Measurements from ENCODE around the gene ZNF439.
"Not testable (repeated sequence)": the region's sequence is repeated elsewhere in the genome, so short reads cannot be mapped to it uniquely, and the experiment has no call there.

ZNF439 gene

DNA sequence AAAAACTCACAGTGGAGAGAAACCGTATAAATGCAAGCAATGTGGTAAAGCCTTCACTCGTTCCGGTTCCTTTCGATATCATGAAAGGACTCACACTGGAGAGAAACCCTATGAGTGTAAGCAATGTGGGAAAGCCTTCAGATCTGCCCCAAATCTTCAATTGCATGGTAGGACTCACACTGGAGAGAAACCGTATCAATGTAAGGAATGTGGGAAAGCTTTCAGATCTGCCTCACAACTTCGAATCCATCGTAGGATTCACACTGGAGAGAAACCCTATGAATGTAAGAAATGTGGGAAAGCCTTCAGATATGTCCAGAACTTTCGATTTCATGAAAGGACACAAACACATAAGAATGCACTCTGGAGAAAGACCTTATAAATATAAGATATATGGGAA lies 19.7 kb downstream of the ZNF439 start:
- DNase-seq (ENCODE audit: low spot score), result no peak

DNA sequence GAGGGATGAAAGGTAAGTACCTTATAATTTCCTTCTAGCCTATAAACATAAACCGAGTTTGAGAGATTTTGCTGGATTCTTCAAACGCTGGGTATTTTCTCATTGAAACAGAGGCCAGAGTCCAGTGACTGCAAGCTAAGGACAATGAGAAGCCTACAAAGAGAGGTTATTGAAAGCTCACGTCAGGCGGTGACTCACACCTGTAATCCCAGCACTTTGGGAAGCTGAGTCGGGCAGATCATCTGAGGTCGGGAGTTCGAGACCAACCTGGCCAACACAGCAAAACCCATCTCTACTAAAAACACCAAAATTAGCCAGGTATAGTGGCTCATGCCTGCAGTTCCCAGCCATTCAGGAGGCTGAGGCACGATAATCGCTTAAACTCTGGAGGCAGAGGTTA lies 24.1 kb downstream of the ZNF439 start:
- DNase-seq (ENCODE audit: low spot score), result no peak

DNA sequence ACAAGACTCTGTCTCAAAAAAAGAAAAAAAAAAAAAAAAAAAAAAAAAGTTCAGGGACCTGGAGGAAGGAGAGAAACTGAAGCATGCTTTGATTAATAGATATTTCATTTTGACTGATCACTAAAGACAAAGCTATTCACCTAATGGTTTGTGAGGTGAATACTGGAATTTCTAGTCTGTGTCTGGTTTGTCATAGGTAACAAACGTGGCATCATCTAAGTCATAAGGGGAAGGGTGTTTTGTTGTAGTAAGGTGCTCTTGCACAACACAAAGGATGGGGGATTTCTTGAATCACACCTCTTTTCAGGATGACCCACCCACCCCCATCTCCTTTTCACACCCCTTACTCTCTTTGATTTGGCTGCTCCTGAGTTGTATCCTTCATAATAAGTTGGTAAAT lies 25.2 kb downstream of the ZNF439 start:
- no peak for DNase-seq (ENCODE audit: low spot score)

DNA sequence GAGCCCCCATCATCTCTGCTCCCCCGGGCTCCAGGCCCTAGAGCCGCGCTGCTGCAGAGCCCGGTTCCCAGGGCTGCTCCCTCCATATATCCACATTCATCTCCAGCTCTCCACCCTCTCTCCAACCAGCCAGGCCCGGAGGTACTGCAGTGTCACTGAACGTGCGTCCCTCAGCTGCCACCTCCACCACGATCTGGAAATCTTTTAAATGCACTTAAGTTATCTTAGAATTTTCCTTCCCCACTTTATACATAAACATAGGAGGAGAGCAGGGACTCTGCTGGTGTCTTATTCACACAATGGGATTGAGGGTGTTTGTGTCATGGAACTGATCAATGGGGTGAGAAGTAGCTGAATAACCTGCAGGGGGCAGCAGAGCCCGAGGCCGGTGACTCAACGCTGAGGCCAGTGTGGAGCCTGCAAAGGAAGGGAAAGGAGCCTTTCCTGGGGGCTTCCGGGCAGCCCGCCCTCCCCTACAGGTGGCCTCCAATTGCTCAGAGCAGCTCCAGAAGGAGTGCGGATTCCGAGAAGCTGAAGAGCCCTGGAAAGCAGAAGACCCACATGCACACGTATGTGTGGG lies 31.3 kb downstream of the ZNF439 start:
- DNase-seq (ENCODE audit: low spot score), result peak; percentile 12

DNA sequence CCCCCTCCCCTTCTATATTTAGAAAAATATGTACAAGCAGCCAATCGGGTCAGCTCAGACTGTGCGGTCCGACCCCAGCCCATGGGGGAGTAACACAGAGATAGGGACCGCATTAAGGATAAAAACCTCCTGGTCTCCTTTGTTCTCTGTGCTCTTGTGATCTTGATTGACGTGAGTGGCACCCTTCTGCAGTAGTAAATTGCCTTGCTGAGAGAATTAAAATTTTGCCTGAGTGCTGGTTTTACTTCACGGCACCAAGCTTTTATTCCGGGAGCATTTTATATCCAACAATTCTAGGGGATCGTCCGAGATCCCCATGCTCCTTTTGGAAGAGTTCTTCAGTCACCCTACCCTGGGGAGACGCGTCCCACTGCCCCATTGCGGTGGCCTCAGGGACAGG lies 32.1 kb downstream of the ZNF439 start:
- no peak for DNase-seq (ENCODE audit: low spot score)

DNA sequence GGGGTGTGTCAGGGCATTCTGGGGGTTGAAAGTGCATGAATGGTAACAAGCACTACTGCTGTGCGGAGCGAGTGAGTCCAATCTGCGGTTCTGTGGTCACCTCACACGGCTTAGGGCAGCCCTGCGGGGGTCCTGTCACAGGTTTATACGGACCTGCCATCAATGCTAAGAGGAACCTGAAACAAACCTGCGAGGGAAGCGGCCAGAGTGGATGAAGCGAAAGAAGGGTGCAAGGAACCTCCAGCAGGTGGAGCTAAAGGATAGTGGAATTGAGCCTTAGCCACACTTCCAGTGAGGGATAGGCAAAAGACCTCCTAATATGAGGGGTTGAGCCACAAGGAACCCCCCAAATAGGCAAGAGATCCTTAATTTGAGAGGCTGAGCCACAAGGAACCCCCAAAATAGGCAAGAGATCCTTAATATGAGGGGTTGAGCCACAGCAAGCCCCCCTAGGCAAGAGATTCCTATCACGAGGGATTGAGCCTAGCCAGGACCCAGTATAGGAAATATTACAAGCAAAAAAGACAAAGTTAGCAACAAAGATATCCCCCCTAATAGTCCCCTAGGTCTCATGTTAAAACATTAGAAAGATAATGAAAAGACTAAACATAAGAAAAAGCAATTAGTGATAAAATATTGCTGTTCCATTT lies 32.8 kb downstream of the ZNF439 start:
- peak; percentile 53 for DNase-seq (ENCODE audit: low spot score)

DNA sequence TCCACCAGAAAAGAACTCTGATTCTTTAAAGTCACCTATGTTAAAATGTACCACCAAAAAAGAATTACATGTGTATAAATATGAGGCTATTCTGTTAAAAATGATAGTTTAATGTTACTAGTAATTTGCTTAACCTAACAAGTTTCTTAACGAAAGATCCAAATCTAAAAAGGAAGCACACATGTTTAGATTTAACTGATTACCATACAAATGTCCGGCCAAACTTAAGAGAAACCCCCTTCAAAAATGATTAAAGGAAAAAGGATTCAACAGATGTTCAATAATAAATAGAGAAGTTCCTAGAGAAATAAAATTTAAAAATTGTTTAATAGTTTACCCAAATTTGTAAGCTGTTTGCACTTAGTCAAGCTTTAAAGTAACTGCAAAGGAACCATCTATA lies 34.1 kb downstream of the ZNF439 start:
- no peak for DNase-seq (ENCODE audit: low spot score)

DNA sequence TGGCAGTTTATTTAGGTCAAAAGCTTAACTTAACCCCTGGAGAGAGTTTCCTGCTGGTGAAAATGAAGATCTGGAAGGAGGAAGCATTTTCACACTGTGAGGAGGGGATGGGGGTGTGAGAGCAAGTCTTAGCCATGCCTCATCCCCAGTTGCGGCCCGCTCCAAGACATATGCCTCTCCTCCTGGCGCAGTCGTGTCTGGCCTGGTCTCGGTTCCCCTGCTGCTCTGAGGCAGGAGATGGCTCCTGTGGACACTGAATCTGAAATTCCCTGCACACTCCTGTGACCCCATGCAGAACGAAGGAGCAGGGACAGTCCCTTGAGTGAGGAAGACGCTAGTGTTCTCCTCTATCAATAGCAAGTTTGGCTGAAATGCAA lies 38.7 kb downstream of the ZNF439 start:
- DNase-seq (ENCODE audit: low spot score), result no peak

DNA sequence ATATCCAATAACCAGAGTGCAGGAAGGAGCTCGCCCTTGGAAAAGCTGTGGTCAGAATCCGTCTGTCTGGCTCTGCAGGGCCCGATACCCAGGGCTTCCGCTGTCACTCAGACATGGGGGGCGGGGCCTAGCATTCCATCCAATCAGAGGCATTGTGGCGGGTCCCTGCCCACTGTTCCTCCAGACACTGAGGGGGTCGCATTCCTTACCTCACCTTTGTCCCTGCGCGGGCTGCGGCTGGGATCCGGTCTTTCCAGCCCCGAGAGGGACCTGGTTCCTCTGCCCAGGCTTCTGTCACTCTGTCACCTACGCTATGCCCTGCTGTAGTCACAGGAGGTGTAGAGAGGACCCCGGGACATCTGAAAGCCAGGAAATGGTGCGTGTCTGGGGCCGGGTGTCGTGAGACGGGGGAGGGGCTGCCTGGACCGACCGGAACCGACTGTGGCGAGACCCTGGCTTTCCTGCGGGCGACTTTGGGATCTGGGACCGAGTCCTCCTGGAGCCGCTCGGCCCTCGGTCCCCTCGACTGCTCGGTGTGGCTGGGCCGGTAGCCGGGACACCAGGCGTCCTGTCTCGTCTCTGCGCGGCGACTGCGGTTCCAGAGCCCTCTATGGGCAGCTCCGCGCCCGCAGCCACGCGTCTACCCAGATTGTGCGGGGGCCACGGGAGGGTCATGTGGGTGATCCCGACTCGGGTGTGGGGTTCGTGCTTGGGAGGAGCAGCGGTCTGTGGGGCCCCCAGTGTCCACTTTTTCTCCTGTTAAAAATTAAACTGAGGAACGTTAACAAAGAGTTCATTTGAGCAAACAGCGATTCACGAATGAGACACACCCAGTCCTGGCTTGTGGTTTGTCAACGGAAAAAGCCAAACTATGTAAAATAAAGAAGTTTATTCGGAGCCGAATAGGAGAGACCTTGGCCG lies 39.3 kb downstream of the ZNF439 start, which contains the start of gene ZNF69:
ZNF69 (plus strand) TSS at position 172 of the 921 bp plus-strand sequence; CDS start at position 314, 142 bp downstream.
- peak; percentile 20 for DNase-seq (ENCODE audit: low spot score)

DNA sequence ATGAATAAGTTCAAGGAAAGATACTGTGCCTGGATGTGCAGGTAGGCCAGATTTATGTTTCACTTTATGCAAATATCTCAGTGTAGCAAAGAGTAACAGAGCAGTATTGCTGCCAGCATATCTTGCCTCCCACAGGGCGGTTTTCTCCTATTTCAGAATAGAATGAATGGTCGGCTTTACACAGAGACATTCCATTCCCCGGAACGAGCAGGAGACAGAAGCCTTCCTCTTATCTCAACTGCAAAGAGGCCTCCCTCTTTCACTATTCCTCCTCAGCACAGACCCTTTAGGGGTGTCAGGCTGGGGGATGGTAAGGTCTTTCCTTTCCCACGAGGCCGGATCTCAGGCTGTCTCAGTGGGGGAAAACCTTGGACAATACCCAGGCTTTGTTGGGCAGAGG lies 41.4 kb downstream of the ZNF439 start:
- DNase-seq (ENCODE audit: low spot score), result not testable (repeated sequence)

DNA sequence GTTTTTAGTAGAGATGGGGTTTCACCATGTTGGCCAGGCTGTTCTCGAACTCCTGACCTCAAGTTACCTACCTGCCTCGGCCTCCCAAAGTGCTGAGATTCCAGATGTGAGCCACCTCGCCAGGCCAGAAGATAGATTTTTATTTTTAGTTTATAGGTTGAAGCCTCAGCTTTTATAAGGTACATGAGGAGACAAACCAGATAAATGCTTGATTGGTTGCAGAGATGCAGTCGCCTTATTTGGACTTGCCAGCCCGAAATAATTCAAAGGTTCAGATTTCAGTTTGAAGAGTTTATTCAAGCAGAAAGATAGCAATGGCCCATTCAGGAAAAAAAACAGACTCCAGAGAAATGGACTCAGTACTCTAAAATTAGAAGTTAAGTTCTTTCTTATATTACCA lies 42.1 kb downstream of the ZNF439 start:
- no peak for DNase-seq (ENCODE audit: low spot score)

DNA sequence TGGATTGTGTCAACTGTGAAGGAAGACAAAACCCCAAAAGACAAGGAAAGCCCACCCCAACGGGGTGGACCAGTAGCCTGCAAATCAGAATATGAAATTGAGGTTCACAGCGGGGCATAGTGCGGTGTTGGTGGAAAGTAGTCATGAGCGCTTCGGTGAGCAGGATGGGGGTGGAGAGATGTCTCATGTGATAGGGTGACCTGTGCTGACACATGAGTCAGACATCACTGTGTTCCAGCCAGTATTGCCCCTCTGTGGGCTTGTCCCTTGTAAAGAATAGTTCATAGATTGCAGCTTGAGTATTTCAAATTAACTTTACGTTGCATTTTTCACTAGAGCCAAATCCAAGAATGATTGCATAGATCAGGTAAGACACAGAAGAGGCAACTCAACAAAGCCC lies 46.3 kb downstream of the ZNF439 start:
- DNase-seq (ENCODE audit: low spot score), result no peak

DNA sequence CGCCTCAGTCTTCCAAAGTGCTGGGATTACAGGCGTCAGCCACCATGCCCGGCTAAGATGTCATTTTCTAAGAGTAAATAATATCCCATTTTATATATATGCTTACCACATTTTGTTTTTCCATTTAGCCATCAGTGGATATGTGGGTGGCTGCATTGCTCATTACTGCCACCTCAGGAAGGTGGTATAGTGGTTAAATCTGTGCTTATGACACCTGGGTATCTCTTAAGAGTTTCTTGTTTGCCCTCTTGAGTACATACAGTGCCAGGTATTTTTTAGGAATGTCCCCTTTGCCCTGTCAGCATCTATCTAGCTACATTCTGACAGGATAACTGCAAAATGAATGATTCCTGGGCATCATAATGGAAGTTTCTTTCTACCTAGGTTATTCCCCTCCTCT lies 53.7 kb downstream of the ZNF439 start:
- no peak for DNase-seq (ENCODE audit: low spot score)

DNA sequence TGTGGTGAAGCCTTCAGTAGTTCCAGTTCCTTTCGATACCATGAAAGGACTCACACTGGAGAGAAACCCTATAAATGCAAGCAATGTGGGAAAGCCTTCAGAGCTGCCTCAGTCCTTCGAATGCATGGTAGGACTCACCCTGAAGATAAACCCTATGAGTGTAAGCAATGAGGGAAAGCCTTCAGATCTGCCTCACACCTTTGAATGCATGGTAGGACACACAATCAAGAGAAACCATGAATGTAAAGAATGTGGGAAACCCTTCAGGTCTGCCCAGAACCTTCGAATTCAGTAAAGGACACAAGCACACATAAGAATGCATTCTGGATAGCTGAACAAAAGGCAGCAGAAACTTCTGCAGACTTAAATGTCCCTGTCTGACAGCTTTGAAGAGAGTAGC lies 57.4 kb downstream of the ZNF439 start:
- DNase-seq (ENCODE audit: low spot score), result no peak

DNA sequence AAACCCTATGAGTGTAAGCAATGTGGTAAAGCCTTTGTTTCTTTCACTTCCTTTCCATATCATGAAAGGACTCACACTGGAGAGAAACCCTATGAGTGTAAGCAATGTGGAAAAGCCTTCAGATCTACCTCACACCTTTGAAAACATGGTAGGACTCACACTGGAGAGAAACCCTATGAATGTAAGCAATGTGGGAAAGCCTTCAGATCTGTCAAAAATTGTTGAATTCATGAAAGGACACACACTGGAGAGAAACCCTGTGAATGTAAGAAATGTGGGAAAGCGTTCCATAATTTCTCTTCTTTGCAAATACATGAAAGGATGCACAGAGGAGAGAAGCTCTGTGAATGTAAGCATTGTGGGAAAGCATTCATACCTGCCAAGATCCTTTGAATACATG lies 63.4 kb downstream of the ZNF439 start:
- not testable (repeated sequence) for DNase-seq (ENCODE audit: low spot score)

DNA sequence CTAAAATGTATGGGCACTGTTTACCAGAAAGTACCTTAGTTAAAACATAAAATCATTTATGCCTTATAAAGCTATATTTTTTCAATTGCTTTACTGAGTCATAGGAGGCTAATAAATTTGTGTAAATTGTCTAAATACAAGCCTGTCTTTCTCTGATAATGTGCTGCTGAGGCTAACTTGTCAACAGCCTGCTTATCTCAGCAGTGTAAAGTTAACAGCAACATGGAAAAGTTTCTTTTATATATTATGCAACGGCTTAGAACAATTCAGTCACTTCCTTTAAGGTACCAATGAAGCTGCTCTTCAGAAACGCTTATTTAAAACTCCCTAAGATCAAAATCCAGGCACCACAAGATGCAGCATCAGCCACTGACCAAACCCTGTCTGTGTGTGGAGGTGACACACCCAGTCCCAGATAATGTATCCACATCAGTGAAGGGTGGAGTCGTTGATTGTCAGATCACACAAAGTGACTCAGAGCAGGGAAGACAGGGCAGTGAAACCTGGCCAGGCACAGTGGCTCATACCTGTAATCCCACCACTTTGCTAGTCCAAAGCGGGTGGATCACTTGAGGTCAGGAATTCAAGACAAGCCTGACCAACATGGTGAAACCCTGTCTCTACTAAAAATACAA lies 66.0 kb downstream of the ZNF439 start:
- not testable (repeated sequence) for DNase-seq (ENCODE audit: low spot score)
